Measurements from ENCODE around the gene PCNA.

Gene PCNA

DNA sequence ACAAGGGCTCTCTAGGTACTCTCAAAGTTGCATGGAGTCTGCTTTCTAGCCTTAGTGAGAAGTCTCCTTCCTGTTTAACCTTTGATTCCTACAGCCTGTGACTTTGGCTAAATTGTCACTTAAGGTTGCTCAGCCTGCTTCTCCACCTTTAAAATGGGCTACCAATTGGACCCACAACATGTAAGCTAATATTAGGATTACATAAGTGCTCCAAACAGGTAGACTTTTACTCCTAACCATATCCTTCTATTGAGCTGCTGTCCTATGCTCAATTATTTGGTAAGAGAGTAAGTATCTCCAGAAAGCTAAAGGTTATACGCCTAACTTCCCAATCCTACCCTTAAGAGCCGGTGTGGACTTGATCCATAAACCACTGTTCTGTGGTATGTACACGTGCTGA lies 2.9 kb downstream of the PCNA start:
- Histone ChIP-seq H3K79me2 (ENCODE audit: control insufficient read depth, low read length) (peaks cover 61% of the 10 kb centered on the region), H3K27ac (ENCODE audit: low read depth, low read length) (peak overlapping the region; percentile 89; the same call in 1 of the 2 replicates)

DNA sequence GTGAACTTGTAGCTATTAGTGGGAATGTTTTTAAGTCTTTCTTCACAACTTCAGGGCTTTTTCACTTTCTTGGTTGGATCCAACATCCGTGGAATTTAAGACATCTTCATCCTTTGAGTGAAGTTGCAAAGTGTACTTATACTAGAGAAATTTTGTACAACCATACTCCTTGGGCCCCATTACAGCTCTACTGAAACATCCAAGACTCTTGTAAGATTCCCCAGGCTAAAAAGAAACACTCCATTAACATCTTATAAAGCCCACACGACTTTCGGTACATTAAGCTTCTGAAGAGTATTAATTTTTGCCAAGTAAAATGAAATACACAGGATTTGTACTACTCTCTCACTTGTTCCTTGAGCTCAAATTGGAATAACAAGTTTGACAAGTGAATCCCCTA lies 5.4 kb downstream of the PCNA start:
- Histone ChIP-seq H3K36me3 (ENCODE audit: control insufficient read depth, low read length) (peaks cover 87% of the 10 kb centered on the region), H3K9me2 (replicated peaks; ENCODE audit: control insufficient read depth, low read length) (no peaks in the 10 kb centered on the region), H3K79me2 (ENCODE audit: control insufficient read depth, low read length) (peaks cover 74% of the 10 kb centered on the region), H3F3A (ENCODE audit: control insufficient read depth, insufficient read depth) (peaks cover 62% of the 10 kb centered on the region), H3K4me1 (ENCODE audit: control insufficient read depth, low read length) (peaks cover 49% of the 10 kb centered on the region), H3K27ac (ENCODE audit: low read depth, low read length) (peak overlapping the region; percentile 84; the same call in 1 of the 2 replicates), H3K27me3 (ENCODE audit: control insufficient read depth, low read length) (no peaks in the 10 kb centered on the region), H3K4me3 (ENCODE audit: low read length) (peak overlapping the region; percentile 93; the same call in 1 of the 2 replicates), H3K9me3 (ENCODE audit: control insufficient read depth, insufficient read depth, low read length) (no peaks in the 10 kb centered on the region), H4K20me1 (ENCODE audit: control insufficient read depth, insufficient read depth, low read depth, low read length) (peaks cover 26% of the 10 kb centered on the region), H3K4me2 (ENCODE audit: low read length) (peak overlapping the region; percentile 91)
- no peak for TF ChIP-seq CTCF (IDR thresholded peaks at IDR 0.05; ENCODE audit: low read depth, low read length, poor library complexity, severe bottlenecking)

More for the DNA sequence above, 2.9 kb downstream of the PCNA start:
- peak overlapping the region; percentile 91 for H3K4me2 ChIP-seq (ENCODE audit: low read length)
- peaks cover 71% of the 10 kb centered on the region for H3K36me3 ChIP-seq (ENCODE audit: control insufficient read depth, low read length)
- H3F3A ChIP-seq (ENCODE audit: control insufficient read depth, insufficient read depth): peaks cover 63% of the 10 kb centered on the region
- no peaks in the 10 kb centered on the region for H3K27me3 ChIP-seq (ENCODE audit: control insufficient read depth, low read length)
- peak overlapping the region; percentile 82 for H3K4me3 ChIP-seq (ENCODE audit: low read length)
- H3K4me1 ChIP-seq (ENCODE audit: control insufficient read depth, low read length): peaks cover 49% of the 10 kb centered on the region
- TF ChIP-seq CTCF (IDR thresholded peaks at IDR 0.05; ENCODE audit: low read depth, low read length, poor library complexity, severe bottlenecking) (no peak), EZH2phosphoT487 (IDR thresholded peaks at IDR 0.05; ENCODE audit: borderline replicate concordance, low read length) (no peak)
- no peaks in the 10 kb centered on the region for H3K9me2 ChIP-seq (replicated peaks; ENCODE audit: control insufficient read depth, low read length)
- H4K20me1 ChIP-seq (ENCODE audit: control insufficient read depth, insufficient read depth, low read depth, low read length): peaks cover 26% of the 10 kb centered on the region
- H3K9me3 ChIP-seq (ENCODE audit: control insufficient read depth, insufficient read depth, low read length): no peaks in the 10 kb centered on the region

GRCh38 chr20:5113615-5113986 lies 6.2 kb downstream of the PCNA start:
- Histone ChIP-seq H3K4me1 (ENCODE audit: control insufficient read depth, low read length) (peaks cover 49% of the 10 kb centered on the region), H3K27ac (ENCODE audit: low read depth, low read length) (peak overlapping the region; percentile 84), H3K4me2 (ENCODE audit: low read length) (peak overlapping the region; percentile 91), H4K20me1 (ENCODE audit: control insufficient read depth, insufficient read depth, low read depth, low read length) (peaks cover 22% of the 10 kb centered on the region), H3K9me3 (ENCODE audit: control insufficient read depth, insufficient read depth, low read length) (no peaks in the 10 kb centered on the region), H3K36me3 (ENCODE audit: control insufficient read depth, low read length) (peaks cover 89% of the 10 kb centered on the region), H3K9me2 (replicated peaks; ENCODE audit: control insufficient read depth, low read length) (no peaks in the 10 kb centered on the region), H3K4me3 (ENCODE audit: low read length) (peak overlapping the region; percentile 93), H3F3A (ENCODE audit: control insufficient read depth, insufficient read depth) (peaks cover 61% of the 10 kb centered on the region), H3K79me2 (ENCODE audit: control insufficient read depth, low read length) (peaks cover 67% of the 10 kb centered on the region), H3K27me3 (ENCODE audit: control insufficient read depth, low read length) (no peaks in the 10 kb centered on the region)
- TF ChIP-seq CTCF (IDR thresholded peaks at IDR 0.05; ENCODE audit: low read depth, low read length, poor library complexity, severe bottlenecking): no peak
- no peak for TF ChIP-seq EZH2phosphoT487 (IDR thresholded peaks at IDR 0.05; ENCODE audit: borderline replicate concordance, low read length)

Measured in DOHH2 (cell line).